ENCODE data around the gene INF2.

- TF ChIP-seq CTCF (IDR thresholded peaks at IDR 0.05) (no peak), ZFX (IDR thresholded peaks at IDR 0.05; ENCODE audit: borderline replicate concordance) (no peak)
Observed at GRCh38 chr14:104659146-104659545, 30.3 kb upstream of the INF2 start.
